ENCODE results near the gene CRELD1. TPM values are rescaled to one million over a fixed set of nuclear protein-coding genes. Genes with fewer than 3 reads are reported as not detected.

CRELD1 gene
- total RNA-seq, 1 donor from 2014 or later = 60.3 TPM

DNA sequence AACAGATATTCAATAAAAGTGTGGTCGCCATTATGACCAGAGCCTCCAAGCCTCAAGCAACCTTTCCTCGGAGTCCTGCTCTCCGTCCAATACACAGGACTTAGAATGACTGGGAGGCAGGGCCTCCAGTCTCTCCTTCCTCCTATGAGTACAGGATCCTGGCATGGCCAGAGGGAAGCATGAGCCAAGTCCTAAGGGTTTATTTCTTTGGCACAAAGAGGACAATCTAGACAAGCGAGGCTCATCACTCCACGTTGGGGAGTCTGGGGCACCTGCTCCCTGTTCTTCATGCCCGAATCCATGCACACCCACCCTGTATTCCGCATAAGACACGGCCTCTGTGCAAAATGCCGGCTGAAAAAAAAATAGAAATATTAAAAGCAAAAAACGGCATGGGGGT lies 11.7 kb downstream of the CRELD1 start:
- Mint-ChIP-seq H3K4me1 (ENCODE audit: low read depth) (peaks cover 1% of the 10 kb centered on the region), H3K36me3 (ENCODE audit: insufficient read depth) (peaks cover 9% of the 10 kb centered on the region), H3K27ac (peak overlapping the region; percentile 20), H3K27me3 (peaks cover 3% of the 10 kb centered on the region), H3K4me3 (ENCODE audit: low read depth) (peak overlapping the region; percentile 38), H3K9me3 (ENCODE audit: low read depth) (no peaks in the 10 kb centered on the region)
- TF ChIP-seq, protein P1, sequence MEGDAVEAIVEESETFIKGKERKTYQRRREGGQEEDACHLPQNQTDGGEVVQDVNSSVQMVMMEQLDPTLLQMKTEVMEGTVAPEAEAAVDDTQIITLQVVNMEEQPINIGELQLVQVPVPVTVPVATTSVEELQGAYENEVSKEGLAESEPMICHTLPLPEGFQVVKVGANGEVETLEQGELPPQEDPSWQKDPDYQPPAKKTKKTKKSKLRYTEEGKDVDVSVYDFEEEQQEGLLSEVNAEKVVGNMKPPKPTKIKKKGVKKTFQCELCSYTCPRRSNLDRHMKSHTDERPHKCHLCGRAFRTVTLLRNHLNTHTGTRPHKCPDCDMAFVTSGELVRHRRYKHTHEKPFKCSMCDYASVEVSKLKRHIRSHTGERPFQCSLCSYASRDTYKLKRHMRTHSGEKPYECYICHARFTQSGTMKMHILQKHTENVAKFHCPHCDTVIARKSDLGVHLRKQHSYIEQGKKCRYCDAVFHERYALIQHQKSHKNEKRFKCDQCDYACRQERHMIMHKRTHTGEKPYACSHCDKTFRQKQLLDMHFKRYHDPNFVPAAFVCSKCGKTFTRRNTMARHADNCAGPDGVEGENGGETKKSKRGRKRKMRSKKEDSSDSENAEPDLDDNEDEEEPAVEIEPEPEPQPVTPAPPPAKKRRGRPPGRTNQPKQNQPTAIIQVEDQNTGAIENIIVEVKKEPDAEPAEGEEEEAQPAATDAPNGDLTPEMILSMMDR (IDR thresholded peaks at IDR 0.05; ENCODE audit: unreplicated experiment) = no peak
- DNase-seq (ENCODE audit: low spot score, unreplicated experiment) = no peak

DNA sequence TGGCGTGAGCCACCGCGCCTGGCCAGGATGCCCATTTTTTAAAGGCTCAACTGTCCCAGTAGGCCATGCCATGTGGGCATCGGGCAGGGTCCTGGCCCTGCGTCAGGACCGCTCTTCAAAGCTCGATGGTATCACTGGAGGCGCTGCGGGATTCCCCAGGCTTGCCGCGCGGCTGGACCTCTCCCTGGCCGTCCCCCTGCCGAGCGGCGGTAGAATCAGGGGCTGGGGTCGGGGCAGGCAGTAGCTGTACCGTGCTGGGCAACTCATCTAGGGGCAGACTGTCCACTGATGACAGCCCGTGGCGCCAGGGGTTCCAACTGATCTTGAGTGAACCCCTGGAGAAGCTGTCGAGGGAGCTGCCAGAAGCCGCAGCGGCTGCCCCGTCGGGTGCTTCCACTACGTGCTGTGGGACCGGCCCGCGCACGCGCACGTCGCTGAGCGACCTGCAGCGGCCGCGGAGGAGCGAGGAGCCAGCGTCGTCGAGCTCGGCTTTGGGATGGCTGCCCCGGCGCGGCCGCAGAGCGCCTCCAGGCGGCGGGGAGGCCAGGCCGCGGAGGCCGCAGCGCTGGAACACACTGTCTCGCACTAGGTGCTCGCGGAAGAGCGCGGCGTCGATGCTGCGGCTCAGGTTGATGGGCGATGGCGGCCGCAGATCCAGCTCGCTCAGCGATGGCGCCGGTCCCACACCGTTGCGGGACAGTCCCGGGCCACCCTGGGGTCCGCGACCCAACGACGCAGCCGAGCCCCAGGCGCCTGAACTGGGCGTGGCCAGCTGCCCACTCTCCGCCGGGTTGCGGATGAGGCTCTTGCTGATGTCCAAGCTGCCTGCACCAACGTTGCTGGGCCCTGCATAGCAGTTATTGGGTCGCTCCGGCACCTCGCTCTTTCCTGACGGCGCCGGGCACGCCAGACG lies 12.7 kb downstream of the CRELD1 start:
- H3K27ac Mint-ChIP-seq = peak overlapping the region; percentile 69
- TF ChIP-seq, protein P1 (IDR thresholded peaks at IDR 0.05; ENCODE audit: unreplicated experiment) = peak; percentile 73
- peaks cover 5% of the 10 kb centered on the region for H3K36me3 Mint-ChIP-seq (ENCODE audit: insufficient read depth)
- H3K27me3 Mint-ChIP-seq = peaks cover 3% of the 10 kb centered on the region
- peak overlapping the region; percentile 71 for H3K4me3 Mint-ChIP-seq (ENCODE audit: low read depth)
- DNase-seq (ENCODE audit: low spot score, unreplicated experiment) = peak; percentile 71
- peaks cover 1% of the 10 kb centered on the region for H3K4me1 Mint-ChIP-seq (ENCODE audit: low read depth)
- H3K9me3 Mint-ChIP-seq (ENCODE audit: low read depth) = no peaks in the 10 kb centered on the region

DNA sequence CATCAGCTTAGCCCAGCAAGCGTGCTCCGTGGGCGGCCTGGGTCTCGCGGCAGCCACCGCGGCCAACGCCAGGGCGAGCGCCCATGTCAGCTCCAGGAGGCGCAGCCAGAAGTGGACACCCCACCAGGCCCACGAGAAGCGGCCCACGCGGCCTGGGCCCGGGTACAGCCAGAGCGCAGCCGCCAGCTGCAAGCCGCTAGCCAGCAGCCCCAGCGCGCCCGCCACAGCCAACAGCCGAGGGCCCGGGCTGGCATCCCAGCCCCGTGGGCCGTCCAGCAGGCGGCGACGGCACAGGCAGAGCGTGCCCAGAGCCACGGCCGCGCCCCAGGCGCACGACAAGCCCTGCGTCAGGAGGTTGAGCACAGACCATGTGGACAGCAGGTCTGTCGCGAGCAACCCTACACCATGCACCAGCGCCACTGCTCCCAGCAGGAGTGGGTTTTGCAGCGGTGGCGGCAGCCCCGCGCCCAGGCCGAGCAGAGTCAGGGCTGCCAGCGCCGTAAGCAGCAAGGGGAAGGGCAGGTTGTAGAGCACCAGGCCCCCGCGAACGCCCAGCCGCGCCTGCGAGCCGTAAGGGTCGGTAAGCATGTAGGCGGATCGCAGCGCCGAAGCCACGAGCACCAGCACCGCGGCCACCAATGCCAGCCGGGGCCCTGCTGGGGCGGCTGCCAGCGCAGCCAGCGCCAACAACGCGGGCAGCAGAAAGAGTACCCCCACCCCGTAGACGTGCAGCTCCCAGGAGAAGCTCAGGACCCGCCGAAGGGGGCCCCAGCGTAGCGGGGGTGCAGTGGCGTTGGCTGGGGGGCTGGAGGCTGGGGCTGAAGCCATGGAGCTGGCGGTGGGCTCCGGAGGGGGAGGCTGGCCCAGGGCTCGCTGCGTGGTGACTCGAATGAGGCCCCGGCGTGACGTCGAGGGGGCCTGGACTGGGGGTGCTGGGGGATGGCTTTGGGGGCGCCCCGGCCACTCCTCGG lies 13.7 kb downstream of the CRELD1 start:
- TF ChIP-seq, protein P1 (IDR thresholded peaks at IDR 0.05; ENCODE audit: unreplicated experiment) = peak; percentile 58
- peaks cover 2% of the 10 kb centered on the region for H3K4me1 Mint-ChIP-seq (ENCODE audit: low read depth)
- H3K4me3 Mint-ChIP-seq (ENCODE audit: low read depth) = peak overlapping the region; percentile 57
- no peaks in the 10 kb centered on the region for H3K9me3 Mint-ChIP-seq (ENCODE audit: low read depth)
- peaks cover 3% of the 10 kb centered on the region for H3K36me3 Mint-ChIP-seq (ENCODE audit: insufficient read depth)
- no peak overlapping the region for H3K27ac Mint-ChIP-seq
- peaks cover 3% of the 10 kb centered on the region for H3K27me3 Mint-ChIP-seq
- DNase-seq (ENCODE audit: low spot score, unreplicated experiment) = peak; percentile 56

DNA sequence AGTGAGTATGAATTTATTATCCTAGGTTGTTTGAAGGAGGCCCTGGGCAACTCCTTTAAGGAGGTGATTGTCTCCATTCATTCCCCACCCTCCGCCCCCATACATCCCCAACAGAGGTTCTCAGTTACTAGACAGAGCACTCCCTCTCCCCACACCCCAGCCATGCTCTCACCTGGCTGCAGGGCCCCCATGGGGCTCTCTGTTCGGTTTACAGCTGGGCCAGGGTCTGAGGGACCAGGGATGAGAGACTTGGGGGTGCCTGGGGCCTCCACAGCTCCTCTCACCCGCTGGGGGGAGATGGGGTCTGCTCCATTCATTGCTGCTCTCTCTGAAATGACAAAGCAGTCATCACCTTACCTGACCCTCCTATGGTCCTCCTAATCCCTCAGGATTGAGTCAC lies 15.0 kb downstream of the CRELD1 start:
- no peak overlapping the region for H3K4me3 Mint-ChIP-seq (ENCODE audit: low read depth)
- no peak for DNase-seq (ENCODE audit: low spot score, unreplicated experiment)

More for the DNA sequence above, 15.0 kb downstream of the CRELD1 start:
- Mint-ChIP-seq H3K27me3 (peaks cover 8% of the 10 kb centered on the region), H3K9me3 (ENCODE audit: low read depth) (no peaks in the 10 kb centered on the region), H3K36me3 (ENCODE audit: insufficient read depth) (no peaks in the 10 kb centered on the region), H3K27ac (no peak overlapping the region), H3K4me1 (ENCODE audit: low read depth) (peaks cover 2% of the 10 kb centered on the region)
- TF ChIP-seq, protein P1 (IDR thresholded peaks at IDR 0.05; ENCODE audit: unreplicated experiment) = no peak
